ENCODE results near the gene GABRB1. TPM values are rescaled to one million over a fixed set of nuclear protein-coding genes. Genes with fewer than 3 reads are reported as not detected.

GABRB1 gene
- total RNA-seq, 3 donors from 2014 or later = 2.5 TPM; not detected in 2

- H3K36me3 ChIP-seq = no peaks in the 10 kb centered on the region
- H3K27me3 ChIP-seq = no peaks in the 10 kb centered on the region
- no peak overlapping the region for H3K4me3 ChIP-seq
- no peak for TF ChIP-seq POLR2AphosphoS5 (IDR thresholded peaks at IDR 0.05)
- no peak for TF ChIP-seq POLR2A (IDR thresholded peaks at IDR 0.05)
- no peak for TF ChIP-seq CTCF (IDR thresholded peaks at IDR 0.05)
- H3K4me1 ChIP-seq = no peaks in the 10 kb centered on the region
- intact Hi-C loops (cut with DNase I; ENCODE audit: low total_unique reads) = no loop called here
- H3K27ac ChIP-seq = no peak overlapping the region
- no peaks in the 10 kb centered on the region for H3K9me3 ChIP-seq
- no peak for DNase-seq (ENCODE audit: low spot score in 2 of 2)
These were observed 22.8 kb downstream of the GABRB1 start for GRCh38 chr4:47054130-47054529.

DNA sequence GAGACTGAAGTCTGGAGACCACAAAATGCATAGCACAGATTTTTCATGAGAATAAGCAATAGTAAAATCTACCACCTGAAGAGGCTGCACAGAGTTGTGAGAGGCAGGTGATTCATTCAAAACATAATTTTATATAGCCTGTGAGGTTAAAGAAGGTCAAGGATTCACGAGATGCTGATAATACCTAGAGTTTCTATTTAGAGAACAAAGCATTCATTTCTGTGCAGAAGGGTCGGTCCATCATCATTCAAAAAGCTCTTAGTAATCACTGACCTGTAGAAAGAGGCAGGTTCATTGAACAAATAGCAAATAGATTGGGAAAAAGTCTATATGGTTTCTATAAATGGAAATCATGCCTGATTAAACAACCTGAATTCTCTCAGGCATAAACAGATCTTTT is 26.6 kb downstream of the GABRB1 start:
- intact Hi-C loops (cut with DNase I; ENCODE audit: low total_unique reads) = no loop called here
- no peaks in the 10 kb centered on the region for H3K27me3 ChIP-seq

GRCh38 chr4:47060561-47060960 is 29.2 kb downstream of the GABRB1 start:
- no peak overlapping the region for H3K4me3 ChIP-seq
- no peaks in the 10 kb centered on the region for H3K4me1 ChIP-seq
- no peak overlapping the region for H3K27ac ChIP-seq
- no peaks in the 10 kb centered on the region for H3K9me3 ChIP-seq
- no peak for DNase-seq (ENCODE audit: low spot score in 2 of 2)
- TF ChIP-seq POLR2AphosphoS5 (IDR thresholded peaks at IDR 0.05) (no peak), CTCF (IDR thresholded peaks at IDR 0.05) (no peak), POLR2A (IDR thresholded peaks at IDR 0.05) (no peak)
- no peaks in the 10 kb centered on the region for H3K36me3 ChIP-seq
- no peaks in the 10 kb centered on the region for H3K27me3 ChIP-seq
- intact Hi-C loops (cut with DNase I; ENCODE audit: low total_unique reads) = no loop called here

More for the DNA sequence above, 26.6 kb downstream of the GABRB1 start:
- no peak for TF ChIP-seq POLR2A (IDR thresholded peaks at IDR 0.05)
- TF ChIP-seq CTCF (IDR thresholded peaks at IDR 0.05) = no peak
- TF ChIP-seq POLR2AphosphoS5 (IDR thresholded peaks at IDR 0.05) = no peak
- H3K4me3 ChIP-seq = no peak overlapping the region
- DNase-seq (ENCODE audit: low spot score in 2 of 2) = no peak
- H3K9me3 ChIP-seq = no peaks in the 10 kb centered on the region
- no peak overlapping the region for H3K27ac ChIP-seq
- no peaks in the 10 kb centered on the region for H3K4me1 ChIP-seq
- H3K36me3 ChIP-seq = no peaks in the 10 kb centered on the region

DNA sequence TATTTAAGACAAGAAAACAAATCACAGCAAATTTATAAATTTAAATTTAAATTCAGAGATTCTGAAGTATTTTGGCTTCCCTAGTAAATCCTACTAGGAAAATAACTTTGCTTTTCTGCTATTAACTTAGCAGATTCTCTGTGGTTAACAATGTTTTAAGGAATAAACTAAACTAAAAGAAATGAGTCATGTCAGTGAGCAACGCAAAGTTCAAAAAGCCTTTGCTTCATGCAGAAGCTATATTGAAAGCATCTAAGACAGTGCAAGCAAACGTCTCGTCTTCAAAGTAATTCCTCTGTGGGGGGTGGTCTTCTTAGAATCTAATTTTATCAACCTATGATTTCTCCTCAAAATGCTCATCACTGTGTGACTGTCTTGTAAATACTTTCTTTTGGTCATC is 30.1 kb downstream of the GABRB1 start:
- Histone ChIP-seq H3K4me3 (no peak overlapping the region), H3K4me1 (no peaks in the 10 kb centered on the region), H3K36me3 (no peaks in the 10 kb centered on the region), H3K9me3 (no peaks in the 10 kb centered on the region), H3K27ac (no peak overlapping the region), H3K27me3 (no peaks in the 10 kb centered on the region)
- no peak for DNase-seq (ENCODE audit: low spot score in 2 of 2)
- intact Hi-C loops (cut with DNase I; ENCODE audit: low total_unique reads) = no loop called here
- TF ChIP-seq POLR2AphosphoS5 (IDR thresholded peaks at IDR 0.05) = no peak
- no peak for TF ChIP-seq CTCF (IDR thresholded peaks at IDR 0.05)
- TF ChIP-seq POLR2A (IDR thresholded peaks at IDR 0.05) = no peak

- Histone ChIP-seq H3K27me3 (no peaks in the 10 kb centered on the region), H3K27ac (no peak overlapping the region), H3K4me3 (no peak overlapping the region), H3K9me3 (no peaks in the 10 kb centered on the region), H3K36me3 (no peaks in the 10 kb centered on the region), H3K4me1 (no peaks in the 10 kb centered on the region)
- intact Hi-C loops (cut with DNase I; ENCODE audit: low total_unique reads) = no loop called here
- no peak for TF ChIP-seq CTCF (IDR thresholded peaks at IDR 0.05)
- no peak for TF ChIP-seq POLR2AphosphoS5 (IDR thresholded peaks at IDR 0.05)
- TF ChIP-seq POLR2A (IDR thresholded peaks at IDR 0.05) = no peak
- DNase-seq (ENCODE audit: low spot score in 2 of 2) = no peak
These were observed 33.7 kb downstream of the GABRB1 start for GRCh38 chr4:47065051-47065481.
